CD4-positive, alpha-beta T cell (primary cell): ENCODE results near the gene SKIC8. TPM values are rescaled to one million over a fixed set of nuclear protein-coding genes. Genes with fewer than 3 reads are reported as not detected.

Source experiments
- ATAC-seq: fragments of 200-7000 bp; cut with Tn5 transposase; one replicate; pipeline ENCODE4 v1.10.0; 2022; ENCODE audit warnings: mild to moderate bottlenecking; ENCODE audit not compliant: poor library complexity
- CTCF ChIA-PET: fragments of 350-600 bp; sonication (Branson Sonifier 250); formaldehyde crosslinking; loops from one replicate; lab custom pipeline; 2021; ENCODE audit warnings: antibody characterized with exemption, inconsistent platforms; lab: Charles Lee
- POLR2A ChIA-PET: fragments of 350-600 bp; sonication (Branson Sonifier 250); formaldehyde crosslinking; loops from one replicate; lab custom pipeline; 2021; ENCODE audit warnings: antibody characterized with exemption, inconsistent platforms; lab: Charles Lee
- DNase-seq, 14 experiments: peaks; one replicate each; pipeline ENCODE4 v3.0.0-alpha.2; 2013 to 2020; ENCODE audit warnings: mixed read lengths in 2 of 14
- H3K27ac ChIP-seq, 2 donors: one replicate each; pipeline versions ENCODE4 v1.5.1 to v1.7.0; 2013; ENCODE audit warnings: low read length in 2 of 2, low read depth in 1 of 2, mild to moderate bottlenecking in 1 of 2
- H3K27me3 ChIP-seq, 2 experiments: 1 replicate in 1 of 2; 2 replicates in 1 of 2; pipeline versions ENCODE4 v1.6.1 to v1.7.0; 2013; ENCODE audit warnings: low read length in 2 of 2, control low read depth in 1 of 2, mild to moderate bottlenecking in 1 of 2, moderate library complexity in 1 of 2; ENCODE audit not compliant: insufficient read depth in 2 of 2, control insufficient read depth in 1 of 2
- H3K36me3 ChIP-seq: one replicate; pipeline ENCODE4 v1.6.1; 2013; ENCODE audit warnings: low read length, control low read depth; ENCODE audit not compliant: insufficient read depth
- H3K4me1 ChIP-seq: one replicate; pipeline ENCODE4 v1.6.1; 2013; ENCODE audit warnings: low read length, control low read depth; ENCODE audit not compliant: insufficient read depth
- H3K4me3 ChIP-seq: one replicate; pipeline ENCODE4 v1.5.1; 2013; ENCODE audit warnings: mild to moderate bottlenecking, low read length, moderate library complexity
- H3K9me3 ChIP-seq, 2 experiments: 1 replicate in 1 of 2; 2 replicates in 1 of 2; pipeline versions ENCODE4 v1.6.1 to v1.7.0; 2013; ENCODE audit warnings: low read length in 2 of 2, mild to moderate bottlenecking in 2 of 2, control low read depth in 1 of 2, moderate library complexity in 1 of 2; ENCODE audit not compliant: control insufficient read depth in 1 of 2, insufficient read depth in 1 of 2
- H3K27ac Mint-ChIP-seq: one replicate; pipeline ENCODE4 v1.8.0; 2020; ENCODE audit warnings: mixed read lengths
- H3K27me3 Mint-ChIP-seq: one replicate; pipeline ENCODE4 v1.8.0; 2021; ENCODE audit warnings: mixed read lengths
- H3K36me3 Mint-ChIP-seq: one replicate; pipeline ENCODE4 v1.8.0; 2021; ENCODE audit warnings: low read depth, mixed read lengths
- H3K4me1 Mint-ChIP-seq: one replicate; pipeline ENCODE4 v1.8.0; 2021; ENCODE audit warnings: low read depth, mixed read lengths
- H3K4me3 Mint-ChIP-seq: one replicate; pipeline ENCODE4 v1.8.0; 2020; ENCODE audit warnings: mild to moderate bottlenecking, mixed read lengths
- H3K9me3 Mint-ChIP-seq: one replicate; pipeline ENCODE4 v1.8.0; 2020; ENCODE audit warnings: mixed read lengths
- intact Hi-C, 2 experiments: fragments of 100-400 bp; cut with DNase I in 1 of 2; cut with micrococcal nuclease in 1 of 2; formaldehyde crosslinking; loops; one replicate each; pipeline versions ENCODE4 v1.15.1 to v1.9.0; 2023 to 2025; cut with DNase I, micrococcal nuclease
- total RNA-seq, 174 experiments: library from RNA in 2 of 174; stranded (reverse) in 2 of 174; gene quantifications; one replicate each; pipeline ENCODE4 v1.2.3 and lab custom pipeline; 2021 to 2026
- TF ChIP-seq, protein P1 (sequence below): fragments of 200-600 bp; IDR thresholded peaks from one replicate; pipeline ENCODE4 v1.8.0; 2022; ENCODE audit warnings: antibody characterized with exemption, mild to moderate bottlenecking

Gene SKIC8
- total RNA-seq, 2 experiments from 2014 or later = 13.3 to 16.7 TPM

GRCh38 chr15:78313383-78313782, 14.0 kb upstream of the SKIC8 start:
- Mint-ChIP-seq H3K36me3 (no peaks in the 10 kb centered on the region), H3K27ac (no peak overlapping the region), H3K4me1 (no peaks in the 10 kb centered on the region), H3K4me3 (no peak overlapping the region), H3K27me3 (peaks cover 4% of the 10 kb centered on the region), H3K9me3 (no peaks in the 10 kb centered on the region)
- intact Hi-C loops = no loop called here
- ChIA-PET POLR2A (no interaction called here), CTCF (no interaction called here)
- Histone ChIP-seq H3K27me3 (peaks cover 0 to under 1% of the 10 kb centered on the region in 2 experiments), H3K4me3 (no peak overlapping the region), H3K9me3 (no peaks in the 10 kb centered on the region), H3K4me1 (no peaks in the 10 kb centered on the region), H3K36me3 (no peaks in the 10 kb centered on the region), H3K27ac (no peak overlapping the region)
- DNase-seq = no peak
- TF ChIP-seq, protein P1, sequence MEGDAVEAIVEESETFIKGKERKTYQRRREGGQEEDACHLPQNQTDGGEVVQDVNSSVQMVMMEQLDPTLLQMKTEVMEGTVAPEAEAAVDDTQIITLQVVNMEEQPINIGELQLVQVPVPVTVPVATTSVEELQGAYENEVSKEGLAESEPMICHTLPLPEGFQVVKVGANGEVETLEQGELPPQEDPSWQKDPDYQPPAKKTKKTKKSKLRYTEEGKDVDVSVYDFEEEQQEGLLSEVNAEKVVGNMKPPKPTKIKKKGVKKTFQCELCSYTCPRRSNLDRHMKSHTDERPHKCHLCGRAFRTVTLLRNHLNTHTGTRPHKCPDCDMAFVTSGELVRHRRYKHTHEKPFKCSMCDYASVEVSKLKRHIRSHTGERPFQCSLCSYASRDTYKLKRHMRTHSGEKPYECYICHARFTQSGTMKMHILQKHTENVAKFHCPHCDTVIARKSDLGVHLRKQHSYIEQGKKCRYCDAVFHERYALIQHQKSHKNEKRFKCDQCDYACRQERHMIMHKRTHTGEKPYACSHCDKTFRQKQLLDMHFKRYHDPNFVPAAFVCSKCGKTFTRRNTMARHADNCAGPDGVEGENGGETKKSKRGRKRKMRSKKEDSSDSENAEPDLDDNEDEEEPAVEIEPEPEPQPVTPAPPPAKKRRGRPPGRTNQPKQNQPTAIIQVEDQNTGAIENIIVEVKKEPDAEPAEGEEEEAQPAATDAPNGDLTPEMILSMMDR = no peak
- no peak for ATAC-seq

DNA sequence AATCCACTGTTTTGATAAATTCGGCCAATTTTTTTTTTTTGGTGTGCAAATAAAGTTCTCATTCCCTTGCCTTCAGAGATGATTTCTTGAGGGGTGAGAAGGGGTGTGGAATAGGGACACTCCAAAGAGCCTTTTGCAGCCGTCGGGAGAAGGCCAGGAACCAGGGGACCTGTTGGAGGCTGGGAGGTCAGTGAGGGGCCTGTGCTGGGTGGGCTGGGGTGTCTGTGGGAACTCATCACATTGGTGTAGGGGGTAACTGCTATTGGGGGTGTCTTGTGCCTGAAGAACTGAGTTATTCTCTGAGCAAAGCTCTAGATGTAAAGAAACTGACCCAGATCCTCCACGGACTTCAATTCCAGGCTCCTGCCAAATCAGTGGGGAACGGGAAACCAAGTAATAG, 13.5 kb upstream of the SKIC8 start:
- H3K36me3 ChIP-seq = no peaks in the 10 kb centered on the region
- H3K27ac ChIP-seq = no peak overlapping the region
- H3K27me3 ChIP-seq = peaks cover 0 to 5% of the 10 kb centered on the region in 2 experiments
- H3K4me1 ChIP-seq = no peaks in the 10 kb centered on the region
- H3K36me3 Mint-ChIP-seq = no peaks in the 10 kb centered on the region
- ATAC-seq (no peak), DNase-seq (no peak)
- TF ChIP-seq, protein P1 = no peak
- H3K27me3 Mint-ChIP-seq = peaks cover 7% of the 10 kb centered on the region
- no peak overlapping the region for H3K4me3 ChIP-seq
- intact Hi-C loops = no loop called here
- H3K4me3 Mint-ChIP-seq = no peak overlapping the region
- H3K9me3 Mint-ChIP-seq = no peaks in the 10 kb centered on the region
- POLR2A ChIA-PET = no interaction called here
- H3K9me3 ChIP-seq = no peaks in the 10 kb centered on the region
- H3K27ac Mint-ChIP-seq = no peak overlapping the region
- H3K4me1 Mint-ChIP-seq = no peaks in the 10 kb centered on the region
- CTCF ChIA-PET = no interaction called here

- Histone ChIP-seq H3K4me3 (no peak overlapping the region), H3K36me3 (no peaks in the 10 kb centered on the region), H3K27ac (no peak overlapping the region), H3K4me1 (no peaks in the 10 kb centered on the region), H3K27me3 (peaks cover 0 to 6% of the 10 kb centered on the region in 2 experiments), H3K9me3 (no peaks in the 10 kb centered on the region)
- intact Hi-C loops = no loop called here
- H3K4me3 Mint-ChIP-seq = no peak overlapping the region
- no peaks in the 10 kb centered on the region for H3K9me3 Mint-ChIP-seq
- DNase-seq (no peak), ATAC-seq (no peak)
- TF ChIP-seq, protein P1 = no peak
- H3K27me3 Mint-ChIP-seq = peaks cover 8% of the 10 kb centered on the region
- no peak overlapping the region for H3K27ac Mint-ChIP-seq
- POLR2A ChIA-PET = no interaction called here
- CTCF ChIA-PET = no interaction called here
- H3K36me3 Mint-ChIP-seq = no peaks in the 10 kb centered on the region
- H3K4me1 Mint-ChIP-seq = no peaks in the 10 kb centered on the region
Measured at GRCh38 chr15:78312536-78312935, 13.1 kb upstream of the SKIC8 start.
